ENCODE data around the gene GABBR1. TPM values are rescaled to one million over a fixed set of nuclear protein-coding genes. Genes with fewer than 3 reads are reported as not detected.

Gene GABBR1
- polyA plus RNA-seq, 1 donor from 2014 or later, result 108 TPM

DNA sequence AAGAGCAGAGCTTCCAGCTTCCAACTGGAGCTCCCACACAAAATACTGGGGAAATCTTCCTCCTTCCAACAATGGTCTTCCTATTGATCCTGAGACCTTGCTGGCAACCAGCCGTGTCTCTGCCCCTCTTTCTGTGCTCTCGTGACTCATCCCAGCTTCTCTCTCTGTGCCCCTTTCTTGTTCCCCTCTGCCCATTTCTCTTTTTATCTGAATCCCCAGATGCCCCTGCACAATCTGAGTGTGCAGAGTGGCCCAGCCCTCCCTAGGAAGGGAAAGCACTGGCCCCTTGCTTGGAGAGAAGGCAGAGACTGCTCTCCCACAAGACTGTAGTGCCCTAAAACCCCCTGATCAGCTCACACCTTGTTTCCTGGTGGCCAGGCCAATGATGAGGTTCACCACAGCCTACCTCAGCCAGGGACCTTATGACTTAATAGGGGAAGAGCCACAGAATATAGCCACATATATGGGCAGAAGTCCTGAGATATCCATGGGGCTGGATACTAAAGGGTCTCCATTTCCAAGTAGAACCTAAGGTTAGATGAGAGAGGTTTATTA is 122.2 kb downstream of the GABBR1 start:
- H3K79me2 ChIP-seq (replicated peaks; ENCODE audit: insufficient read depth, low read length), result no peaks in the 10 kb centered on the region
- no peaks in the 10 kb centered on the region for H3K36me3 ChIP-seq (ENCODE audit: insufficient read depth, low read length)
- TF ChIP-seq POLR2AphosphoS5 (IDR thresholded peaks at IDR 0.05) (no peak), TAF1 (IDR thresholded peaks at IDR 0.05; ENCODE audit: low read depth) (no peak)
- H3K27ac ChIP-seq (ENCODE audit: low read length), result no peak overlapping the region
- no peak overlapping the region for H3K9ac ChIP-seq (ENCODE audit: low read length)
- H2AFZ ChIP-seq (ENCODE audit: low read depth, low read length), result no peak overlapping the region
- H3K4me3 ChIP-seq (ENCODE audit: low read length), result no peak overlapping the region
- peaks cover under 1% of the 10 kb centered on the region for H3K9me3 ChIP-seq (ENCODE audit: low read length)
- H3K27me3 ChIP-seq (ENCODE audit: insufficient read depth, low read depth, low read length), result no peaks in the 10 kb centered on the region
- H3K4me2 ChIP-seq (ENCODE audit: low read length), result no peak overlapping the region
- H4K20me1 ChIP-seq (ENCODE audit: insufficient read depth), result no peaks in the 10 kb centered on the region
- no peaks in the 10 kb centered on the region for H3K9me2 ChIP-seq (ENCODE audit: insufficient read depth, low read length)
- no peaks in the 10 kb centered on the region for H3F3A ChIP-seq (ENCODE audit: insufficient read depth, low read length, poor library complexity, severe bottlenecking)

DNA sequence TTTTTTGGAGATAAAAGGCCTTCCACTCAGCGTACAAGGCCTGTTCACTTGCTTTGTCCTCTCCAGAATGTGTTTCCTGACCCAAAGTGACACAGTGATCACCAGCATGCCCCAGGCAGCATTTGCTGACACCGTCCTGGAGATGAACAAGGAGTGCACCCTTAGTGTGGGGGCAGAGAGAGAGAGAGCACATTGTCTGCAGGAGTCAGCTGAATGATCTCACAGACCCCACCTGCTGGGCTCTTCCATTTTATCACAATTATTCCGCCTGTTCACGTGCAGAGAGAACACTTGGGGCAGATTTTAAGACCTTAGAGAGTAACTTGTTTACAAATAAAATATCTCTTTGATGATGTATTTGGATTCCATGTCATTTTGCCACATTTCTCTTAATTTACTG is 122.8 kb downstream of the GABBR1 start:
- Histone ChIP-seq H3K9me2 (ENCODE audit: insufficient read depth, low read length) (no peaks in the 10 kb centered on the region), H2AFZ (ENCODE audit: low read depth, low read length) (no peak overlapping the region), H3K4me2 (ENCODE audit: low read length) (no peak overlapping the region), H3K79me2 (replicated peaks; ENCODE audit: insufficient read depth, low read length) (no peaks in the 10 kb centered on the region), H3K4me3 (ENCODE audit: low read length) (no peak overlapping the region), H3K27ac (ENCODE audit: low read length) (no peak overlapping the region), H3K9ac (ENCODE audit: low read length) (no peak overlapping the region), H3K27me3 (ENCODE audit: insufficient read depth, low read depth, low read length) (no peaks in the 10 kb centered on the region), H3K9me3 (ENCODE audit: low read length) (no peaks in the 10 kb centered on the region), H4K20me1 (ENCODE audit: insufficient read depth) (no peaks in the 10 kb centered on the region), H3K36me3 (ENCODE audit: insufficient read depth, low read length) (no peaks in the 10 kb centered on the region), H3F3A (ENCODE audit: insufficient read depth, low read length, poor library complexity, severe bottlenecking) (no peaks in the 10 kb centered on the region)
- TF ChIP-seq POLR2AphosphoS5 (IDR thresholded peaks at IDR 0.05) (no peak), EZH2 (IDR thresholded peaks at IDR 0.05; ENCODE audit: borderline replicate concordance, insufficient read depth, low read length, poor library complexity, severe bottlenecking) (no peak), SMC3 (conservative IDR thresholded peaks at IDR 0.05; ENCODE audit: poor library complexity) (peak; percentile 43), EP300 (conservative IDR thresholded peaks at IDR 0.05; ENCODE audit: poor library complexity, severe bottlenecking) (no peak), TAF1 (IDR thresholded peaks at IDR 0.05; ENCODE audit: low read depth) (no peak), RAD21 (conservative IDR thresholded peaks at IDR 0.05) (peak; percentile 34), MXI1 (conservative IDR thresholded peaks at IDR 0.05; ENCODE audit: poor library complexity, severe bottlenecking) (no peak)
- TF ChIP-seq, protein P1, sequence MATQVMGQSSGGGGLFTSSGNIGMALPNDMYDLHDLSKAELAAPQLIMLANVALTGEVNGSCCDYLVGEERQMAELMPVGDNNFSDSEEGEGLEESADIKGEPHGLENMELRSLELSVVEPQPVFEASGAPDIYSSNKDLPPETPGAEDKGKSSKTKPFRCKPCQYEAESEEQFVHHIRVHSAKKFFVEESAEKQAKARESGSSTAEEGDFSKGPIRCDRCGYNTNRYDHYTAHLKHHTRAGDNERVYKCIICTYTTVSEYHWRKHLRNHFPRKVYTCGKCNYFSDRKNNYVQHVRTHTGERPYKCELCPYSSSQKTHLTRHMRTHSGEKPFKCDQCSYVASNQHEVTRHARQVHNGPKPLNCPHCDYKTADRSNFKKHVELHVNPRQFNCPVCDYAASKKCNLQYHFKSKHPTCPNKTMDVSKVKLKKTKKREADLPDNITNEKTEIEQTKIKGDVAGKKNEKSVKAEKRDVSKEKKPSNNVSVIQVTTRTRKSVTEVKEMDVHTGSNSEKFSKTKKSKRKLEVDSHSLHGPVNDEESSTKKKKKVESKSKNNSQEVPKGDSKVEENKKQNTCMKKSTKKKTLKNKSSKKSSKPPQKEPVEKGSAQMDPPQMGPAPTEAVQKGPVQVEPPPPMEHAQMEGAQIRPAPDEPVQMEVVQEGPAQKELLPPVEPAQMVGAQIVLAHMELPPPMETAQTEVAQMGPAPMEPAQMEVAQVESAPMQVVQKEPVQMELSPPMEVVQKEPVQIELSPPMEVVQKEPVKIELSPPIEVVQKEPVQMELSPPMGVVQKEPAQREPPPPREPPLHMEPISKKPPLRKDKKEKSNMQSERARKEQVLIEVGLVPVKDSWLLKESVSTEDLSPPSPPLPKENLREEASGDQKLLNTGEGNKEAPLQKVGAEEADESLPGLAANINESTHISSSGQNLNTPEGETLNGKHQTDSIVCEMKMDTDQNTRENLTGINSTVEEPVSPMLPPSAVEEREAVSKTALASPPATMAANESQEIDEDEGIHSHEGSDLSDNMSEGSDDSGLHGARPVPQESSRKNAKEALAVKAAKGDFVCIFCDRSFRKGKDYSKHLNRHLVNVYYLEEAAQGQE (IDR thresholded peaks at IDR 0.05; ENCODE audit: borderline replicate concordance), result no peak
- TF ChIP-seq, protein P2, sequence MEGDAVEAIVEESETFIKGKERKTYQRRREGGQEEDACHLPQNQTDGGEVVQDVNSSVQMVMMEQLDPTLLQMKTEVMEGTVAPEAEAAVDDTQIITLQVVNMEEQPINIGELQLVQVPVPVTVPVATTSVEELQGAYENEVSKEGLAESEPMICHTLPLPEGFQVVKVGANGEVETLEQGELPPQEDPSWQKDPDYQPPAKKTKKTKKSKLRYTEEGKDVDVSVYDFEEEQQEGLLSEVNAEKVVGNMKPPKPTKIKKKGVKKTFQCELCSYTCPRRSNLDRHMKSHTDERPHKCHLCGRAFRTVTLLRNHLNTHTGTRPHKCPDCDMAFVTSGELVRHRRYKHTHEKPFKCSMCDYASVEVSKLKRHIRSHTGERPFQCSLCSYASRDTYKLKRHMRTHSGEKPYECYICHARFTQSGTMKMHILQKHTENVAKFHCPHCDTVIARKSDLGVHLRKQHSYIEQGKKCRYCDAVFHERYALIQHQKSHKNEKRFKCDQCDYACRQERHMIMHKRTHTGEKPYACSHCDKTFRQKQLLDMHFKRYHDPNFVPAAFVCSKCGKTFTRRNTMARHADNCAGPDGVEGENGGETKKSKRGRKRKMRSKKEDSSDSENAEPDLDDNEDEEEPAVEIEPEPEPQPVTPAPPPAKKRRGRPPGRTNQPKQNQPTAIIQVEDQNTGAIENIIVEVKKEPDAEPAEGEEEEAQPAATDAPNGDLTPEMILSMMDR (IDR thresholded peaks at IDR 0.05; ENCODE audit: poor library complexity, severe bottlenecking), result peak; percentile 54

Small RNA genes lying within 50 kb of the gene (small RNA-seq; reads per million reads assigned to genes)
- gene SNORD32B, result 0.10 to 0.33 (median 0.10) reads per million in 3 experiments
- 0 to 1.0 (median 0) reads per million in 3 experiments for gene SUMO2P1
- gene TMEM183AP1, result 0 to 0.03 (median 0) reads per million in 3 experiments

Other genes starting within 250 kb of the GABBR1 start
- gene OR12D2, start 237.6 kb downstream of the GABBR1 start, polyA plus RNA-seq, result not detected in 2 replicates
- gene OR12D1, start 218.3 kb downstream of the GABBR1 start, polyA plus RNA-seq, result not detected in 2 replicates
- not detected in 2 replicates for gene OR10C1, start 193.9 kb downstream of the GABBR1 start, polyA plus RNA-seq
- not detected in 2 replicates for gene OR11A1, start 176.1 kb downstream of the GABBR1 start, polyA plus RNA-seq
- not detected in 2 replicates for gene OR2H1, start 176.0 kb downstream of the GABBR1 start, polyA plus RNA-seq
- gene MAS1L, start 145.2 kb downstream of the GABBR1 start, polyA plus RNA-seq, result not detected in 2 replicates
- gene UBD, start 73.5 kb downstream of the GABBR1 start, polyA plus RNA-seq, result not detected in 2 replicates
- not detected in 2 replicates for gene OR2H2, start 48.1 kb downstream of the GABBR1 start, polyA plus RNA-seq
- gene MOG, start 23.9 kb upstream of the GABBR1 start, polyA plus RNA-seq, result not detected in 2 replicates
- gene ZFP57, start 48.0 kb upstream of the GABBR1 start, polyA plus RNA-seq, result not detected in 2 replicates
- gene HLA-F, start 90.3 kb upstream of the GABBR1 start, polyA plus RNA-seq, result 1.4 TPM in 1 of 2 replicates, not detected in the other
- gene HLA-G, start 194.6 kb upstream of the GABBR1 start, polyA plus RNA-seq, result not detected in 2 replicates